Limb (tissue), 2 donors: Measurements from ENCODE around the gene SERPINE1.

Experiments
- DNase-seq, 2 donors: peaks; one replicate each; pipeline ENCODE4 v3.0.0-alpha.2; 2016; ENCODE audit errors: extremely low spot score in 2 of 2

Gene SERPINE1

GRCh38 chr7:101186844-101187428 is 60.0 kb downstream of the SERPINE1 start:
- DNase-seq: no peak
